HepG2 (cell line): ENCODE measurements around the gene ANAPC16. TPM values are rescaled to one million over a fixed set of nuclear protein-coding genes. Genes with fewer than 3 reads are reported as not detected.

Experiments used
- CENPT ChIP-seq: sonication (generic); formaldehyde crosslinking; IDR thresholded peaks from 2 replicates; pipeline ENCODE4 v1.8.0; 2022; ENCODE audit warnings: low read depth, mild to moderate bottlenecking, moderate library complexity, missing genetic modification reagents
- CENPX ChIP-seq: sonication (generic); formaldehyde crosslinking; IDR thresholded peaks from 2 replicates; pipeline ENCODE4 v1.9.0; 2021; ENCODE audit warnings: mild to moderate bottlenecking, missing genetic modification reagents, moderate library complexity
- CREB3 ChIP-seq: sonication (generic); formaldehyde crosslinking; IDR thresholded peaks from 2 replicates; pipeline ENCODE4 v1.5.0; 2020; ENCODE audit warnings: missing genetic modification reagents
- CREM ChIP-seq, 2 experiments: sonication (generic) in 1 of 2; formaldehyde crosslinking in 1 of 2; IDR thresholded peaks; 2 replicates each; pipeline versions ENCODE4 v1.4.0 to v1.6.1; 2016 to 2020; ENCODE audit warnings: antibody characterized with exemption in 1 of 2, mild to moderate bottlenecking in 1 of 2, missing genetic modification reagents in 1 of 2
- HES4 ChIP-seq: sonication (generic); formaldehyde crosslinking; IDR thresholded peaks from 2 replicates; pipeline ENCODE4 v1.9.0; 2021; ENCODE audit warnings: mild to moderate bottlenecking, missing genetic modification reagents, borderline replicate concordance
- IRF2 ChIP-seq: IDR thresholded peaks from 2 replicates; pipeline ENCODE4 v1.6.1; 2018; ENCODE audit warnings: missing genetic modification reagents, missing compliant biosample characterization
- KLF16 ChIP-seq, 2 experiments: sonication (generic) in 1 of 2; formaldehyde crosslinking in 1 of 2; IDR thresholded peaks; 2 replicates each; pipeline versions ENCODE4 v1.6.1 to v1.8.0; 2016 to 2023; ENCODE audit warnings: missing genetic modification reagents in 2 of 2, missing compliant biosample characterization in 1 of 2
- MLXIP ChIP-seq: sonication (generic); formaldehyde crosslinking; IDR thresholded peaks from 2 replicates; pipeline ENCODE4 v1.9.0; 2021; ENCODE audit warnings: missing genetic modification reagents, borderline replicate concordance
- MTA1 ChIP-seq: sonication (generic); formaldehyde crosslinking; IDR thresholded peaks from 2 replicates; pipeline ENCODE4 v1.4.0; 2020; ENCODE audit warnings: missing genetic modification reagents, mild to moderate bottlenecking, borderline replicate concordance
- REST ChIP-seq, 2 experiments: IDR thresholded peaks; 2 replicates each; pipeline ENCODE4 v1.6.1; 2011 to 2012; ENCODE audit warnings: low read length in 2 of 2, borderline replicate concordance in 1 of 2, low read depth in 1 of 2, mild to moderate bottlenecking in 1 of 2, moderate library complexity in 1 of 2
- SRSF9 ChIP-seq: fragments of 200-400 bp; formaldehyde crosslinking; IDR thresholded peaks from 2 replicates; pipeline ENCODE4 v1.6.1; 2018; ENCODE audit warnings: borderline replicate concordance, mild to moderate bottlenecking, low read depth, low read length; ENCODE audit not compliant: insufficient read depth, poor library complexity, severe bottlenecking
- THAP7 ChIP-seq: sonication (generic); formaldehyde crosslinking; IDR thresholded peaks from 2 replicates; pipeline ENCODE4 v1.8.1; 2023; ENCODE audit warnings: mild to moderate bottlenecking, missing genetic modification reagents
- ZBTB4 ChIP-seq: sonication (generic); formaldehyde crosslinking; IDR thresholded peaks from 2 replicates; pipeline ENCODE4 v1.4.0; 2020; ENCODE audit warnings: missing genetic modification reagents, mild to moderate bottlenecking, borderline replicate concordance
- ZFP36 ChIP-seq: fragments of 150-350 bp; IDR thresholded peaks from 2 replicates; pipeline ENCODE4 v1.6.1; 2018; ENCODE audit warnings: borderline replicate concordance, low read length, low read depth; ENCODE audit not compliant: partially characterized antibody
- ZNF567 ChIP-seq: sonication (generic); formaldehyde crosslinking; IDR thresholded peaks from 2 replicates; pipeline ENCODE4 v1.8.1; 2023; ENCODE audit warnings: mild to moderate bottlenecking, missing genetic modification reagents, borderline replicate concordance
- polyA plus RNA-seq, 8 experiments: library from polyadenylated mRNA; depleted of rRNA in 3 of 8; stranded (reverse) in 7 of 8; unstranded in 1 of 8; fragments of >200 nt; fragmentation: Illumina TruSeq in 4 of 8; extraction: Trizol in 4 of 8; gene quantifications; 2 replicates each; pipeline versions ENCODE4 v1.2.1 to v1.2.3, GENCODE V29; 2011 to 2016; ENCODE audit warnings: low read depth in 4 of 8, missing spikeins in 1 of 8, mixed read lengths in 1 of 8; ENCODE audit not compliant: insufficient read depth in 1 of 8
- total RNA-seq, 5 experiments: library from RNA; depleted of rRNA; stranded (reverse); fragments of >200 nt; fragmentation: Illumina TruSeq; extraction: Trizol; gene quantifications; 2 replicates each; pipeline ENCODE4 v1.2.3, GENCODE V29; 2016; ENCODE audit warnings: low read depth in 1 of 5

ANAPC16 gene
- total and polyA plus RNA-seq, 2 of the 13 experiments (the other 11 are each of a cell fraction or from before 2014, with no cell fraction given): 74.8 to 89.4 TPM

- TF ChIP-seq ZNF567 (no peak), ZBTB4 (CRISPR knock-in tag) (no peak), KLF16 (CRISPR knock-in tag; IDR thresholded peaks at IDR 0.05) (0 out of 4 replicates have a peak, but pooled peaks of 1 of the 2 experiments have one; percentile 30), IRF2 (no peak; the same call in 1 of the 2 replicates), CREB3 (CRISPR knock-in tag) (no peak), REST (IDR thresholded peaks at IDR 0.05; ENCODE audit: borderline replicate concordance in 1 of 2, low read depth in 1 of 2, low read length in 2 of 2) (no peak), THAP7 (CRISPR knock-in tag) (peak; percentile 89), HES4 (no peak), CREM (IDR thresholded peaks at IDR 0.05) (no peak), CREM (CRISPR knock-in tag; IDR thresholded peaks at IDR 0.05) (no peak), ZFP36 (no peak), SRSF9 (no peak), MTA1 (no peak), CENPX (CRISPR knock-in tag) (no peak), MLXIP (CRISPR knock-in tag) (0 out of 2 replicates have a peak, but pooled peaks have one; percentile 26), CENPT (CRISPR knock-in tag) (peak; percentile 11; the same call in 1 of the 2 replicates)
Observed at GRCh38 chr10:72274730-72275350, 59.0 kb downstream of the ANAPC16 start (continued).
